Endodermal cell (in vitro differentiated cells): ENCODE measurements around the gene DTNA. TPM values are rescaled to one million over a fixed set of nuclear protein-coding genes. Genes with fewer than 3 reads are reported as not detected.

Source experiments
- DNase-seq: peaks from one replicate; pipeline ENCODE4 v3.0.0-alpha.2; 2017
- H3K27ac ChIP-seq: 2 replicates; pipeline ENCODE4 v1.5.1; 2013; ENCODE audit warnings: mild to moderate bottlenecking, low read depth, low read length, moderate library complexity
- H3K27me3 ChIP-seq: 2 replicates; pipeline ENCODE4 v1.6.1; 2013; ENCODE audit warnings: mild to moderate bottlenecking, low read length, moderate library complexity; ENCODE audit not compliant: insufficient read depth, control insufficient read depth, poor library complexity, severe bottlenecking
- H3K36me3 ChIP-seq: 2 replicates; pipeline ENCODE4 v1.7.0; 2013; ENCODE audit warnings: mild to moderate bottlenecking, low read length, moderate library complexity; ENCODE audit not compliant: control insufficient read depth, insufficient read depth
- H3K4me1 ChIP-seq: one replicate; pipeline ENCODE4 v1.7.0; 2013; ENCODE audit warnings: low read length; ENCODE audit not compliant: control insufficient read depth, insufficient read depth
- H3K4me3 ChIP-seq: 2 replicates; pipeline ENCODE4 v1.5.1; 2013; ENCODE audit warnings: mild to moderate bottlenecking, low read length, moderate library complexity
- H3K9ac ChIP-seq: 2 replicates; pipeline ENCODE4 v1.6.1; 2013; ENCODE audit warnings: mild to moderate bottlenecking, low read length, moderate library complexity; ENCODE audit not compliant: poor library complexity, severe bottlenecking; ENCODE audit errors: extremely low read depth
- H3K9me3 ChIP-seq: 2 replicates; pipeline ENCODE4 v1.6.1; 2013; ENCODE audit warnings: mild to moderate bottlenecking, low read length, moderate library complexity; ENCODE audit not compliant: control insufficient read depth
- H3K27ac Mint-ChIP-seq: 2 replicates; pipeline ENCODE4 v1.8.0; 2020; ENCODE audit warnings: mixed read lengths
- H3K27me3 Mint-ChIP-seq: 2 replicates; pipeline ENCODE4 v1.8.0; 2021; ENCODE audit warnings: mild to moderate bottlenecking, mixed read lengths; ENCODE audit not compliant: insufficient read depth
- H3K36me3 Mint-ChIP-seq: 2 replicates; pipeline ENCODE4 v1.8.0; 2020; ENCODE audit warnings: low read depth, mixed read lengths
- H3K4me1 Mint-ChIP-seq: 2 replicates; pipeline ENCODE4 v1.8.0; 2020; ENCODE audit warnings: mixed read lengths
- H3K4me3 Mint-ChIP-seq: 2 replicates; pipeline ENCODE4 v1.8.0; 2020; ENCODE audit warnings: mild to moderate bottlenecking, moderate library complexity, mixed read lengths
- H3K9me3 Mint-ChIP-seq: 2 replicates; pipeline ENCODE4 v1.8.0; 2020; ENCODE audit warnings: mild to moderate bottlenecking, mixed read lengths
- CTCF ChIP-seq: fragments of 200-600 bp; sonication (generic); conservative IDR thresholded peaks from 2 replicates; pipeline ENCODE4 v1.5.0; 2021; ENCODE audit warnings: antibody characterized with exemption, mild to moderate bottlenecking
- WGBS, 2 experiments: methylation state at CpG; one replicate each; pipeline versions ENCODE4 v1.1.5 to v1.1.7; 2013; ENCODE audit warnings: missing lambda C conversion rate in 2 of 2, mixed read lengths in 1 of 2; ENCODE audit not compliant: insufficient coverage in 1 of 2, insufficient read length in 1 of 2; 5-methylcytosine and 5-hydroxymethylcytosine counted together
- total RNA-seq, 2 donors: library from RNA; stranded (reverse); fragmentation: NEBNext Ultra II Directional in 1 of 2; extraction: Animal tissue kit (Norgen Biotek cat#: 25700) in 1 of 2; gene quantifications; 2 replicates in 1 of 2; 3 replicates in 1 of 2; pipeline ENCODE4 v1.2.1, GENCODE V29; 2021

The DTNA gene
- total RNA-seq, 2 donors from 2014 or later, result 45.6 to 51.6 TPM

GRCh38 chr18:34880403-34880802, 170.3 kb downstream of the DTNA start:
- peaks cover 1% of the 10 kb centered on the region for H3K4me1 ChIP-seq
- Mint-ChIP-seq H3K4me3 (no peak overlapping the region), H3K27ac (no peak overlapping the region), H3K9me3 (no peaks in the 10 kb centered on the region), H3K27me3 (no peaks in the 10 kb centered on the region), H3K4me1 (peaks cover under 1% of the 10 kb centered on the region), H3K36me3 (peaks cover 24% of the 10 kb centered on the region)
- 91 to 100% methylated on average over 1 of the region's 1 CpG for WGBS, 2 experiments
- no peak overlapping the region for H3K4me3 ChIP-seq
- no peaks in the 10 kb centered on the region for H3K27me3 ChIP-seq
- H3K27ac ChIP-seq, result no peak overlapping the region
- no peaks in the 10 kb centered on the region for H3K9me3 ChIP-seq
- no peak overlapping the region for H3K9ac ChIP-seq
- no peak for DNase-seq
- no peak for TF ChIP-seq CTCF
- peaks cover 36% of the 10 kb centered on the region for H3K36me3 ChIP-seq

GRCh38 chr18:34880882-34881834, 171.1 kb downstream of the DTNA start:
- no peak for DNase-seq
- no peak overlapping the region for H3K4me3 ChIP-seq
- H3K27ac Mint-ChIP-seq, result no peak overlapping the region
- peaks cover 24% of the 10 kb centered on the region for H3K36me3 Mint-ChIP-seq
- H3K36me3 ChIP-seq, result peaks cover 42% of the 10 kb centered on the region
- no peaks in the 10 kb centered on the region for H3K27me3 Mint-ChIP-seq
- H3K9me3 Mint-ChIP-seq, result no peaks in the 10 kb centered on the region
- 100% methylated on average over 2 of the region's 3 CpGs; no CpG with 5 or more reads in 1 of the 2 experiments for WGBS, 2 experiments
- peak; percentile 31 for TF ChIP-seq CTCF
- no peaks in the 10 kb centered on the region for H3K4me1 ChIP-seq
- H3K27ac ChIP-seq, result no peak overlapping the region
- H3K27me3 ChIP-seq, result no peaks in the 10 kb centered on the region
- H3K9me3 ChIP-seq, result no peaks in the 10 kb centered on the region
- no peaks in the 10 kb centered on the region for H3K4me1 Mint-ChIP-seq
- no peak overlapping the region for H3K4me3 Mint-ChIP-seq
- no peak overlapping the region for H3K9ac ChIP-seq

GRCh38 chr18:34884436-34884835, 174.3 kb downstream of the DTNA start:
- H3K27ac ChIP-seq, result no peak overlapping the region
- H3K9me3 Mint-ChIP-seq, result no peaks in the 10 kb centered on the region
- H3K9ac ChIP-seq, result no peak overlapping the region
- peaks cover 41% of the 10 kb centered on the region for H3K36me3 ChIP-seq
- peaks cover 24% of the 10 kb centered on the region for H3K36me3 Mint-ChIP-seq
- H3K4me3 ChIP-seq, result no peak overlapping the region
- H3K4me3 Mint-ChIP-seq, result no peak overlapping the region
- no peak for DNase-seq
- H3K27me3 Mint-ChIP-seq, result no peaks in the 10 kb centered on the region
- no peak for TF ChIP-seq CTCF
- H3K4me1 ChIP-seq, result no peaks in the 10 kb centered on the region
- no peaks in the 10 kb centered on the region for H3K9me3 ChIP-seq
- H3K4me1 Mint-ChIP-seq, result peaks cover 3% of the 10 kb centered on the region
- H3K27ac Mint-ChIP-seq, result no peak overlapping the region
- no peaks in the 10 kb centered on the region for H3K27me3 ChIP-seq
- 92 to 96% methylated on average over 4 to 6 of the region's 6 CpGs for WGBS, 2 experiments
